Gastroesophageal sphincter (tissue), 3 donors: ENCODE data around the gene ZNF568.

ENCODE experiments used
- EP300 ChIP-seq: sonication (generic); formaldehyde crosslinking; IDR thresholded peaks from one replicate; pipeline ENCODE4 v1.6.1; 2017; ENCODE audit warnings: antibody characterized with exemption, mild to moderate bottlenecking
- POLR2AphosphoS5 ChIP-seq: sonication (generic); formaldehyde crosslinking; IDR thresholded peaks from one replicate; pipeline ENCODE4 v1.6.1; 2017; ENCODE audit warnings: antibody characterized with exemption
- TF ChIP-seq, protein P1 (sequence below), 4 experiments: fragments of 200-600 bp in 2 of 4; fragments of 450-650 bp in 2 of 4; sonication (generic) in 1 of 4; IDR thresholded peaks; one replicate each; pipeline ENCODE4 v1.5.1; 2017 to 2019; ENCODE audit warnings: antibody characterized with exemption in 4 of 4, mild to moderate bottlenecking in 2 of 4, moderate library complexity in 2 of 4

DNA sequence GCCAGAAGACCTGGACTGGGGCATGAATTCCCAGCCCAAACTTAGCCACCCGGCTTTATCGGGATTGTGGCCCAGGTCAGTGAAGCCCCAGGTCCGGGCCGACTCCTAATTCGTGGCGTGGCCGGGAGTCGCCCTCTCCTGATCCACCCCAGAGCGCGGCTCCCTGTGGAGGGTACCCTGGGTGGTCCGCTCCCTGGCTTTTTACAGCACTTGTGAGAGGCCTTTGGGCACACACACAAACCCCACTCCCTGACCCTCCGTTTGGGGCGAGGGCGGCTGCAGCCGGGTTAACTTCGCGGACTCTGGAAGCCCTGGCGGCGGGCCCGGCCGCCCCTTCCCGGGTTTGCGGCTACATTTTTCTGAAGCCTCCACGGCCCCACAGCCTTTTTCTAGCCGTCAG lies 56.4 kb downstream of the ZNF568 start:
- TF ChIP-seq, protein P1, sequence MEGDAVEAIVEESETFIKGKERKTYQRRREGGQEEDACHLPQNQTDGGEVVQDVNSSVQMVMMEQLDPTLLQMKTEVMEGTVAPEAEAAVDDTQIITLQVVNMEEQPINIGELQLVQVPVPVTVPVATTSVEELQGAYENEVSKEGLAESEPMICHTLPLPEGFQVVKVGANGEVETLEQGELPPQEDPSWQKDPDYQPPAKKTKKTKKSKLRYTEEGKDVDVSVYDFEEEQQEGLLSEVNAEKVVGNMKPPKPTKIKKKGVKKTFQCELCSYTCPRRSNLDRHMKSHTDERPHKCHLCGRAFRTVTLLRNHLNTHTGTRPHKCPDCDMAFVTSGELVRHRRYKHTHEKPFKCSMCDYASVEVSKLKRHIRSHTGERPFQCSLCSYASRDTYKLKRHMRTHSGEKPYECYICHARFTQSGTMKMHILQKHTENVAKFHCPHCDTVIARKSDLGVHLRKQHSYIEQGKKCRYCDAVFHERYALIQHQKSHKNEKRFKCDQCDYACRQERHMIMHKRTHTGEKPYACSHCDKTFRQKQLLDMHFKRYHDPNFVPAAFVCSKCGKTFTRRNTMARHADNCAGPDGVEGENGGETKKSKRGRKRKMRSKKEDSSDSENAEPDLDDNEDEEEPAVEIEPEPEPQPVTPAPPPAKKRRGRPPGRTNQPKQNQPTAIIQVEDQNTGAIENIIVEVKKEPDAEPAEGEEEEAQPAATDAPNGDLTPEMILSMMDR (IDR thresholded peaks at IDR 0.05): no peak
- TF ChIP-seq EP300 (no peak), POLR2AphosphoS5 (no peak)
